ENCODE data around the gene USE1.

The USE1 gene

GRCh38 chr19:17236811-17237543, 21.8 kb downstream of the USE1 start:
- no peak for DNase-seq

GRCh38 chr19:17237747-17238706, 22.9 kb downstream of the USE1 start:
- DNase-seq: no peak

GRCh38 chr19:17240062-17240752, 25.1 kb downstream of the USE1 start:
- DNase-seq: no peak

GRCh38 chr19:17240826-17241399, 25.8 kb downstream of the USE1 start:
- no peak for DNase-seq

GRCh38 chr19:17242431-17243208, 27.5 kb downstream of the USE1 start:
- DNase-seq: no peak

GRCh38 chr19:17243211-17243829, 28.2 kb downstream of the USE1 start:
- DNase-seq: no peak

GRCh38 chr19:17243830-17244617, 28.9 kb downstream of the USE1 start:
- no peak for DNase-seq

GRCh38 chr19:17244618-17245534, 29.7 kb downstream of the USE1 start:
- DNase-seq: no peak

- no peak for DNase-seq
Observed at GRCh38 chr19:17245535-17245984, 30.4 kb downstream of the USE1 start, which contains the start of gene NR2F6. Gene NR2F6 (minus strand): TSS chr19:17245919. CDS start chr19:17245220, 699 bp downstream.

- no peak for DNase-seq
Observed at GRCh38 chr19:17246681-17247425, 31.7 kb downstream of the USE1 start.

- DNase-seq: no peak
Observed at GRCh38 chr19:17248011-17248776, 33.0 kb downstream of the USE1 start.

- no peak for DNase-seq
Observed at GRCh38 chr19:17249887-17250548, 34.9 kb downstream of the USE1 start.

- no peak for DNase-seq
Observed at GRCh38 chr19:17254636-17255035, 39.5 kb downstream of the USE1 start.

- DNase-seq: no peak
Observed at GRCh38 chr19:17255150-17255621, 40.0 kb downstream of the USE1 start.

- no peak for DNase-seq
Observed at GRCh38 chr19:17256130-17256529, 41.0 kb downstream of the USE1 start.

- no peak for DNase-seq
Observed at GRCh38 chr19:17259118-17259780, 44.1 kb downstream of the USE1 start.

- no peak for DNase-seq
Observed at GRCh38 chr19:17259934-17260333, 44.8 kb downstream of the USE1 start.

Data from SIG-M5 (cell line).